ENCODE data around the gene ZFR2. TPM values are rescaled to one million over a fixed set of nuclear protein-coding genes. Genes with fewer than 3 reads are reported as not detected.

The ZFR2 gene
- total RNA-seq, 2 experiments from 2014 or later = 0.73 to 0.82 TPM

- H3K9me3 ChIP-seq (ENCODE audit: control insufficient read depth in 1 of 2, insufficient read depth in 1 of 2, low read length in 2 of 2) = no peaks in the 10 kb centered on the region
- ATAC-seq (ENCODE audit: poor library complexity) = no peak
- Mint-ChIP-seq H3K36me3 (ENCODE audit: low read depth) (no peaks in the 10 kb centered on the region), H3K27me3 (no peaks in the 10 kb centered on the region), H3K27ac (no peak overlapping the region), H3K4me1 (ENCODE audit: low read depth) (no peaks in the 10 kb centered on the region), H3K9me3 (no peaks in the 10 kb centered on the region), H3K4me3 (no peak overlapping the region)
- no peak for TF ChIP-seq CTCF (IDR thresholded peaks at IDR 0.05)
- H3K27ac ChIP-seq (ENCODE audit: low read depth in 1 of 2, low read length in 2 of 2) = no peak overlapping the region
- peaks cover 5% of the 10 kb centered on the region for H3K4me1 ChIP-seq (ENCODE audit: insufficient read depth, low read length)
- no peak overlapping the region for H3K4me3 ChIP-seq (ENCODE audit: low read length)
- no peaks in the 10 kb centered on the region for H3K27me3 ChIP-seq (ENCODE audit: control insufficient read depth in 1 of 2, insufficient read depth in 2 of 2, low read length in 2 of 2)
- DNase-seq = no peak
- POLR2A ChIA-PET = no interaction called here
- CTCF ChIA-PET = no interaction called here
- no peaks in the 10 kb centered on the region for H3K36me3 ChIP-seq (ENCODE audit: insufficient read depth, low read length)
- intact Hi-C loops (cut with DNase I, micrococcal nuclease) = no loop called here
These were observed 30.2 kb downstream of the ZFR2 start for GRCh38 chr19:3838661-3839060.

- intact Hi-C loops (cut with DNase I, micrococcal nuclease) = no loop called here
- H3K27me3 Mint-ChIP-seq = no peaks in the 10 kb centered on the region
- Histone ChIP-seq H3K27ac (ENCODE audit: low read depth in 1 of 2, low read length in 2 of 2) (no peak overlapping the region), H3K27me3 (ENCODE audit: control insufficient read depth in 1 of 2, insufficient read depth in 2 of 2, low read length in 2 of 2) (no peaks in the 10 kb centered on the region), H3K4me3 (ENCODE audit: low read length) (no peak overlapping the region), H3K36me3 (ENCODE audit: insufficient read depth, low read length) (no peaks in the 10 kb centered on the region), H3K4me1 (ENCODE audit: insufficient read depth, low read length) (peaks cover 5% of the 10 kb centered on the region), H3K9me3 (ENCODE audit: control insufficient read depth in 1 of 2, insufficient read depth in 1 of 2, low read length in 2 of 2) (no peaks in the 10 kb centered on the region)
- no peak overlapping the region for H3K4me3 Mint-ChIP-seq
- H3K27ac Mint-ChIP-seq = no peak overlapping the region
- POLR2A ChIA-PET = no interaction called here
- H3K36me3 Mint-ChIP-seq (ENCODE audit: low read depth) = no peaks in the 10 kb centered on the region
- no peak for DNase-seq
- H3K9me3 Mint-ChIP-seq = no peaks in the 10 kb centered on the region
- CTCF ChIA-PET = no interaction called here
- ATAC-seq (ENCODE audit: poor library complexity) = no peak
- no peak for TF ChIP-seq CTCF (IDR thresholded peaks at IDR 0.05)
- no peaks in the 10 kb centered on the region for H3K4me1 Mint-ChIP-seq (ENCODE audit: low read depth)
These were observed 30.9 kb downstream of the ZFR2 start for GRCh38 chr19:3837922-3838321.

- peaks cover 5% of the 10 kb centered on the region for H3K4me1 ChIP-seq (ENCODE audit: insufficient read depth, low read length)
- H3K27ac ChIP-seq (ENCODE audit: low read depth in 1 of 2, low read length in 2 of 2) = no peak overlapping the region
- Mint-ChIP-seq H3K4me1 (ENCODE audit: low read depth) (no peaks in the 10 kb centered on the region), H3K4me3 (no peak overlapping the region), H3K27ac (no peak overlapping the region), H3K9me3 (no peaks in the 10 kb centered on the region), H3K27me3 (no peaks in the 10 kb centered on the region), H3K36me3 (ENCODE audit: low read depth) (no peaks in the 10 kb centered on the region)
- no peaks in the 10 kb centered on the region for H3K36me3 ChIP-seq (ENCODE audit: insufficient read depth, low read length)
- H3K4me3 ChIP-seq (ENCODE audit: low read length) = no peak overlapping the region
- no peak for DNase-seq
- ChIA-PET POLR2A (no interaction called here), CTCF (no interaction called here)
- no peak for ATAC-seq (ENCODE audit: poor library complexity)
- H3K27me3 ChIP-seq (ENCODE audit: control insufficient read depth in 1 of 2, insufficient read depth in 2 of 2, low read length in 2 of 2) = no peaks in the 10 kb centered on the region
- no peaks in the 10 kb centered on the region for H3K9me3 ChIP-seq (ENCODE audit: control insufficient read depth in 1 of 2, insufficient read depth in 1 of 2, low read length in 2 of 2)
- no peak for TF ChIP-seq CTCF (IDR thresholded peaks at IDR 0.05)
- intact Hi-C loops (cut with DNase I, micrococcal nuclease) = no loop called here
These were observed 31.5 kb downstream of the ZFR2 start for GRCh38 chr19:3837332-3837731.
